Gastrocnemius medialis (tissue), 4 donors: Measurements from ENCODE around the gene DYSF.

ENCODE experiments used
- CTCF ChIP-seq, 5 experiments: fragments of 450-650 bp in 3 of 5; fragments of 200-600 bp in 2 of 5; sonication (generic) in 2 of 5; IDR thresholded peaks in 4 of 5; conservative IDR thresholded peaks in 1 of 5; 1 replicate in 4 of 5; 2 replicates in 1 of 5; pipeline ENCODE4 v1.5.1; 2016 to 2019; ENCODE audit warnings: antibody characterized with exemption in 5 of 5, mild to moderate bottlenecking in 3 of 5, moderate library complexity in 3 of 5
- POLR2A ChIP-seq, 2 donors: fragments of 450-650 bp; IDR thresholded peaks; one replicate each; pipeline ENCODE4 v1.6.1; 2017; ENCODE audit warnings: antibody characterized with exemption in 2 of 2, mild to moderate bottlenecking in 2 of 2, moderate library complexity in 2 of 2

- no peak for TF ChIP-seq CTCF (IDR thresholded peaks at IDR 0.05 in 4 of 5, conservative IDR thresholded peaks at IDR 0.05 in 1 of 5)
- TF ChIP-seq POLR2A (IDR thresholded peaks at IDR 0.05), result no peak
Measured at GRCh38 chr2:71719520-71720282, 266.3 kb downstream of the DYSF start.
